Endothelial cell of umbilical vein (primary cell): ENCODE results near the gene OR1I1.

Experiments used
- CTCF ChIP-seq, 2 donors: IDR thresholded peaks; 1 replicate in 1 of 2; 2 replicates in 1 of 2; pipeline ENCODE4 v1.5.1; 2011; ENCODE audit warnings: low read length in 2 of 2, mild to moderate bottlenecking in 2 of 2, moderate library complexity in 2 of 2, control low read depth in 1 of 2, inconsistent platforms in 1 of 2, low read depth in 1 of 2; ENCODE audit not compliant: insufficient read depth in 1 of 2; ENCODE audit errors: extremely low read depth in 1 of 2
- MYC ChIP-seq: IDR thresholded peaks from one replicate; pipeline ENCODE4 v1.6.1; 2011; ENCODE audit warnings: mild to moderate bottlenecking, low read depth, low read length
- POLR2A ChIP-seq: IDR thresholded peaks from 2 replicates; pipeline ENCODE4 v1.6.1; 2012; ENCODE audit warnings: low read depth, mild to moderate bottlenecking, control low read depth, low read length
- POLR2AphosphoS5 ChIP-seq: IDR thresholded peaks from 2 replicates; pipeline ENCODE4 v1.6.1; 2012; ENCODE audit warnings: low read depth, mild to moderate bottlenecking, control low read depth, low read length, moderate library complexity; ENCODE audit not compliant: insufficient read depth
- TF ChIP-seq, protein P1 (sequence below): IDR thresholded peaks from 2 replicates; pipeline ENCODE4 v1.6.1; 2011; ENCODE audit not compliant: insufficient read depth, insufficient read length

DNA sequence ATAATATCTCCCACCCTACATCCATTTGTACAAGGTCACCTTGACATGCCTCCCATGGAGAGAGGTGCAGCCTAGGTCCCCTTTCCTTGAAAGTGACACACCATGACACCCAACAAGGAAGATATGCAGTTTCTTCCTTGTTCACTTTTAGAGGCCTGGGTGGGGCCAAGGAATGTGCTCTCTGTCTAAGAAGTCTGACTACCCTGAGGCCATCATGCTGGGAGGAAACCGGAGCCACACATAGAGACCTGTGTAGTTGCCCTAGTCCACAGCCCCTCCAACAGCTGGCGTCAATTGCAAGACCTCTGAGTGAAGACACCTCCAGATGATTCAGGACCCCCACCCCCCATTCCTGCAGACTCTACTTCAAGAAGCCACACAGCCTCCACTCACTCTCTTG is 36.2 kb downstream of the OR1I1 start:
- TF ChIP-seq MYC, result no peak
- no peak for TF ChIP-seq CTCF (IDR thresholded peaks at IDR 0.05; ENCODE audit: extremely low read depth in 1 of 2, insufficient read depth in 1 of 2, low read depth in 1 of 2, low read length in 2 of 2)
- TF ChIP-seq, protein P1, sequence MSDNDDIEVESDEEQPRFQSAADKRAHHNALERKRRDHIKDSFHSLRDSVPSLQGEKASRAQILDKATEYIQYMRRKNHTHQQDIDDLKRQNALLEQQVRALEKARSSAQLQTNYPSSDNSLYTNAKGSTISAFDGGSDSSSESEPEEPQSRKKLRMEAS, result no peak
- TF ChIP-seq POLR2AphosphoS5, result no peak
- TF ChIP-seq POLR2A, result no peak
